HG03025 (cell line): ENCODE data around the gene PSD.

ENCODE experiments used
- ATAC-seq: cut with Tn5 transposase; IDR thresholded peaks from one replicate; pipeline ENCODE4 v1.9.1; 2021; ENCODE audit warnings: mild to moderate bottlenecking, moderate library complexity; ENCODE audit not compliant: unreplicated experiment, low FRiP score

Gene PSD

GRCh38 chr10:102421757-102422512 is 3.4 kb upstream of the PSD start:
- ATAC-seq, result no peak

- peak; percentile 9 for ATAC-seq
These were observed 2.8 kb upstream of the PSD start for GRCh38 chr10:102421507-102421756.

GRCh38 chr10:102420714-102421506 is 2.3 kb upstream of the PSD start, which contains the start of gene FBXL15:
Gene FBXL15, plus strand, starts transcription at chr10:102420836. Its CDS starts 294 bp downstream, at chr10:102421130.
- peak; percentile 67 for ATAC-seq

GRCh38 chr10:102420181-102420713 is 1.7 kb upstream of the PSD start:
- ATAC-seq, result no peak

- no peak for ATAC-seq
These were observed 940 bp upstream of the PSD start for GRCh38 chr10:102419269-102420180.

GRCh38 chr10:102416695-102417094 is 1.9 kb downstream of the PSD start:
- no peak for ATAC-seq

GRCh38 chr10:102416283-102416682 is 2.3 kb downstream of the PSD start:
- no peak for ATAC-seq

GRCh38 chr10:102414749-102415148 is 3.8 kb downstream of the PSD start:
- ATAC-seq, result no peak

GRCh38 chr10:102413806-102414561 is 4.6 kb downstream of the PSD start:
- no peak for ATAC-seq

- ATAC-seq, result no peak
These were observed 5.4 kb downstream of the PSD start for GRCh38 chr10:102413053-102413705.

- no peak for ATAC-seq
These were observed 6.3 kb downstream of the PSD start for GRCh38 chr10:102412293-102412692.

- no peak for ATAC-seq
These were observed 7.0 kb downstream of the PSD start for GRCh38 chr10:102411341-102412255.

- ATAC-seq, result no peak
These were observed 8.0 kb downstream of the PSD start for GRCh38 chr10:102410429-102411073.

GRCh38 chr10:102409604-102410428 is 8.8 kb downstream of the PSD start:
- ATAC-seq, result no peak

- no peak for ATAC-seq
These were observed 9.6 kb downstream of the PSD start for GRCh38 chr10:102408728-102409603.

- no peak for ATAC-seq
These were observed 10.4 kb downstream of the PSD start for GRCh38 chr10:102408131-102408727.
